Neural progenitor cell (in vitro differentiated cells): Measurements from ENCODE around the gene RAB24. TPM values are rescaled to one million over a fixed set of nuclear protein-coding genes. Genes with fewer than 3 reads are reported as not detected.

Experiments
- DNase-seq: peaks from one replicate; pipeline ENCODE4 v3.0.0-alpha.2; 2016; ENCODE audit warnings: low spot score
- H2AFZ ChIP-seq: fragments of 200-600 bp; sonication (generic); replicated peaks from 2 replicates; pipeline ENCODE4 v1.6.1; 2016; ENCODE audit warnings: antibody characterized with exemption
- H3F3A ChIP-seq: fragments of 200-600 bp; sonication (generic); 2 replicates; pipeline ENCODE4 v1.6.1; 2016; ENCODE audit warnings: antibody characterized with exemption, low read depth
- H3K27ac ChIP-seq: fragments of 200-600 bp; sonication (generic); 2 replicates; pipeline ENCODE4 v1.5.1; 2016; ENCODE audit warnings: mild to moderate bottlenecking
- H3K27me3 ChIP-seq: fragments of 200-600 bp; sonication (generic); 2 replicates; pipeline ENCODE4 v1.6.1; 2016; ENCODE audit warnings: mild to moderate bottlenecking, moderate library complexity
- H3K36me3 ChIP-seq: fragments of 200-600 bp; sonication (generic); 2 replicates; pipeline ENCODE4 v1.5.1; 2016
- H3K4me1 ChIP-seq: fragments of 200-600 bp; sonication (generic); 2 replicates; pipeline ENCODE4 v1.6.1; 2016; ENCODE audit warnings: mixed run types
- H3K4me2 ChIP-seq: fragments of 200-600 bp; sonication (generic); 2 replicates; pipeline ENCODE4 v1.6.1; 2016
- H3K4me3 ChIP-seq: fragments of 200-600 bp; sonication (generic); 2 replicates; pipeline ENCODE4 v1.5.1; 2016
- H3K79me2 ChIP-seq: fragments of 200-600 bp; sonication (generic); 2 replicates; pipeline ENCODE4 v1.6.1; 2016; ENCODE audit warnings: low read depth
- H3K9ac ChIP-seq: fragments of 200-600 bp; sonication (generic); 2 replicates; pipeline ENCODE4 v1.6.1; 2016
- H3K9me3 ChIP-seq: fragments of 200-600 bp; sonication (generic); 2 replicates; pipeline ENCODE4 v1.5.1; 2016; ENCODE audit warnings: low read depth
- H4K20me1 ChIP-seq: fragments of 200-600 bp; sonication (generic); 2 replicates; pipeline ENCODE4 v1.6.1; 2016; ENCODE audit warnings: low read depth
- H3K27ac Mint-ChIP-seq: 3 replicates; pipeline ENCODE4 v1.8.0; 2021; ENCODE audit warnings: mixed read lengths
- H3K27me3 Mint-ChIP-seq: 2 replicates; pipeline ENCODE4 v1.8.0; 2022; ENCODE audit warnings: low read depth, mild to moderate bottlenecking, inconsistent platforms, moderate library complexity, mixed read lengths; ENCODE audit not compliant: insufficient read depth
- H3K36me3 Mint-ChIP-seq: 3 replicates; pipeline ENCODE4 v1.8.0; 2021; ENCODE audit warnings: mixed read lengths
- H3K4me1 Mint-ChIP-seq: 3 replicates; pipeline ENCODE4 v1.8.0; 2021; ENCODE audit warnings: mixed read lengths
- H3K4me3 Mint-ChIP-seq: 3 replicates; pipeline ENCODE4 v1.8.0; 2021; ENCODE audit warnings: mild to moderate bottlenecking, moderate library complexity, mixed read lengths
- H3K9me3 Mint-ChIP-seq: 3 replicates; pipeline ENCODE4 v1.8.0; 2020; ENCODE audit warnings: mixed read lengths
- EZH2 ChIP-seq: fragments of 200-600 bp; sonication (generic); IDR thresholded peaks from 2 replicates; pipeline ENCODE4 v1.6.1; 2017; ENCODE audit warnings: antibody characterized with exemption, mild to moderate bottlenecking, moderate library complexity
- EZH2phosphoT487 ChIP-seq: fragments of 200-600 bp; sonication (generic); IDR thresholded peaks from 2 replicates; pipeline ENCODE4 v1.6.1; 2017; ENCODE audit warnings: antibody characterized with exemption
- total RNA-seq: library from RNA; depleted of rRNA; stranded (reverse); fragments of >200 nt; gene quantifications from 2 replicates; pipeline ENCODE4 v1.2.3, GENCODE V29; 2015; ENCODE audit warnings: low replicate concordance
- TF ChIP-seq, protein P1 (sequence below): fragments of 200-600 bp; sonication (generic); IDR thresholded peaks from 2 replicates; pipeline ENCODE4 v1.5.1; 2017; ENCODE audit warnings: antibody characterized with exemption, mild to moderate bottlenecking

RAB24 gene
- total RNA-seq, 1 donor from 2014 or later: 4.3 TPM

GRCh38 chr5:177328545-177329231 lies 25.2 kb upstream of the RAB24 start:
- H3F3A ChIP-seq: no peaks in the 10 kb centered on the region
- H3K4me3 Mint-ChIP-seq: no peak overlapping the region
- H3K79me2 ChIP-seq: no peaks in the 10 kb centered on the region
- H3K36me3 ChIP-seq: no peaks in the 10 kb centered on the region
- peak overlapping the region; percentile 35 for H3K27ac Mint-ChIP-seq
- H3K4me3 ChIP-seq: no peak overlapping the region
- no peaks in the 10 kb centered on the region for H3K9me3 Mint-ChIP-seq
- H3K27me3 ChIP-seq: no peaks in the 10 kb centered on the region
- DNase-seq: no peak
- TF ChIP-seq EZH2: no peak
- no peaks in the 10 kb centered on the region for H3K4me1 ChIP-seq
- no peak overlapping the region for H3K4me2 ChIP-seq
- no peak overlapping the region for H3K9ac ChIP-seq
- peaks cover 7% of the 10 kb centered on the region for H3K4me1 Mint-ChIP-seq
- no peaks in the 10 kb centered on the region for H3K9me3 ChIP-seq
- no peak overlapping the region for H3K27ac ChIP-seq
- peaks cover 5% of the 10 kb centered on the region for H3K27me3 Mint-ChIP-seq
- peaks cover 3% of the 10 kb centered on the region for H4K20me1 ChIP-seq
- no peak overlapping the region for H2AFZ ChIP-seq
- H3K36me3 Mint-ChIP-seq: peaks cover 12% of the 10 kb centered on the region

DNA sequence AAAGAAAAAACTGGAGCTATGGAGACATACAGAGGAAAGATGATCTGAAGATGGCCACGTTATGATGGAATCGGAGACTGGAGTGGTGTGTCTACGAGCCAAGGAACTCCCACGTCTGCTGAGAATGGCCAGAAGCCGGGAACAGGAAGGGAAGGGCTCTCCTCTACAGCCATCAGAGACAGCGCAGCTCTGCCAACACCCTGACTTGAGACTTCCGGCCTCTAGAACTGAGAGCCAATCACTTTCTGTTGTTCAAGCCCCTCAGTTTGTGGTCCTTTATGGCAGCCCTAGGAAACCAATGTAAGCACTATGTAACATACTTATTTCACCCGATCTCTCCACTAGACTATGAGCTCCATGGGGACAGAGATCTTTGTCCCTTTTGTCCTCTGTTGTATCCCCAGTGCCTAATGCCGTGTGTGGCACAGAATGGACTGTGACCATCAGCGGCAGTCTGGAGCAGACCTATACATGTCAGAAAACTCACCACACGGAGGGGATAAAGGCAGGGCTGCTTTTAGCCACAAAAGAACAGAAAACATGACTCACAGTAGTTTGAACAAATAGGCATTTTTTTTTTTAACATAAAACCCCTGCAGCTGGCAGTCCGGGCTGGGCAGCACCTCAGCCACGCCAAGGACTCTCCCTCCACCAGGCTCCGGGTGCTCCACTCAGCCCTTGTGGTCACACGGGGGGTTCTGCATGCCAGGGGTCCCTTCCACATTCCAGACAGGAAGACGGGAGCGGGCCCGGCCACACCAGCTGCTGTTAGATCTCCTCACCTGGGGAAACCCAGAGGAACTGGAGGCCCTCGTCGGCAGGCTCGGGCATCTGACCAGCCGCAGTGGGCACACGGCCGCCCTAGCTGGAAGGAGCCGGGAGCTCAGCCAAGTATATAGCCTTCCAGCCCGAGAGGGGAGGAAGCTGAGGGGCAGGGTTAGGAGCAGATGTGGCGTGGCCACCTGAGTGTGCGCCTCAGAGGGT lies 24.3 kb upstream of the RAB24 start:
- Histone ChIP-seq H3K79me2 (no peaks in the 10 kb centered on the region), H4K20me1 (peaks cover 3% of the 10 kb centered on the region), H3K9ac (no peak overlapping the region), H3K4me1 (no peaks in the 10 kb centered on the region), H3K9me3 (no peaks in the 10 kb centered on the region), H3F3A (no peaks in the 10 kb centered on the region), H3K27ac (no peak overlapping the region), H3K4me2 (no peak overlapping the region), H3K27me3 (no peaks in the 10 kb centered on the region), H3K36me3 (no peaks in the 10 kb centered on the region), H2AFZ (no peak overlapping the region), H3K4me3 (no peak overlapping the region)
- Mint-ChIP-seq H3K27ac (peak overlapping the region; percentile 12), H3K9me3 (no peaks in the 10 kb centered on the region), H3K4me1 (peaks cover 7% of the 10 kb centered on the region), H3K36me3 (peaks cover 9% of the 10 kb centered on the region), H3K27me3 (peaks cover 5% of the 10 kb centered on the region), H3K4me3 (no peak overlapping the region)
- DNase-seq: no peak
- TF ChIP-seq, protein P1, sequence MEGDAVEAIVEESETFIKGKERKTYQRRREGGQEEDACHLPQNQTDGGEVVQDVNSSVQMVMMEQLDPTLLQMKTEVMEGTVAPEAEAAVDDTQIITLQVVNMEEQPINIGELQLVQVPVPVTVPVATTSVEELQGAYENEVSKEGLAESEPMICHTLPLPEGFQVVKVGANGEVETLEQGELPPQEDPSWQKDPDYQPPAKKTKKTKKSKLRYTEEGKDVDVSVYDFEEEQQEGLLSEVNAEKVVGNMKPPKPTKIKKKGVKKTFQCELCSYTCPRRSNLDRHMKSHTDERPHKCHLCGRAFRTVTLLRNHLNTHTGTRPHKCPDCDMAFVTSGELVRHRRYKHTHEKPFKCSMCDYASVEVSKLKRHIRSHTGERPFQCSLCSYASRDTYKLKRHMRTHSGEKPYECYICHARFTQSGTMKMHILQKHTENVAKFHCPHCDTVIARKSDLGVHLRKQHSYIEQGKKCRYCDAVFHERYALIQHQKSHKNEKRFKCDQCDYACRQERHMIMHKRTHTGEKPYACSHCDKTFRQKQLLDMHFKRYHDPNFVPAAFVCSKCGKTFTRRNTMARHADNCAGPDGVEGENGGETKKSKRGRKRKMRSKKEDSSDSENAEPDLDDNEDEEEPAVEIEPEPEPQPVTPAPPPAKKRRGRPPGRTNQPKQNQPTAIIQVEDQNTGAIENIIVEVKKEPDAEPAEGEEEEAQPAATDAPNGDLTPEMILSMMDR: no peak
- TF ChIP-seq EZH2phosphoT487 (no peak), EZH2 (no peak)

DNA sequence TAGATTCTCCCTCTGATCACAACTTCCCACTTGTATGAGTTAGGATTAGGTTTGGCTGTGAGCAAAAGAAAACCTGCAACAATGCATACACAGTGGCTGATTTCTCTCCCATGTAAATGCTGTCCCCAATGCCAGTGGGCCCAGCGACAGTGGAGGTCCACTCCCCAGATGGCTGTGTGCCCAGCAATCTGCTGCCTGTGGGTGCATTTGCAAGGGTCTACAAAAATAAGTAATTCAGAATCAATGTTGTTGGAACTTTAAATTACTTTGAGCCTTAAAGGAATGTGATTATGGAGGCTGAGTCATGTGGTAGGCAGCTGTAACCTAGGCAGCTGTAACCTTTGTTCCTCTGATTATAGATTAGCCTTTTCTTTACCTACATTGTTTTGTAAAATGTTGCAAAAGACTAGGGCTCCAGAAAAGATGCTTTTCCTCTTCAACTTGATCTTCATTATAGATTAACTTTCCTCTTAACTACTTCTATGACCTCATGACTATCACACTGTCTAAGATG lies 22.4 kb upstream of the RAB24 start:
- no peak overlapping the region for H2AFZ ChIP-seq
- H3K27me3 Mint-ChIP-seq: peaks cover 5% of the 10 kb centered on the region
- no peaks in the 10 kb centered on the region for H3K9me3 ChIP-seq
- peaks cover 3% of the 10 kb centered on the region for H3K9me3 Mint-ChIP-seq
- H3K27me3 ChIP-seq: no peaks in the 10 kb centered on the region
- peaks cover 3% of the 10 kb centered on the region for H4K20me1 ChIP-seq
- TF ChIP-seq EZH2: no peak
- no peak overlapping the region for H3K4me3 ChIP-seq
- H3K36me3 ChIP-seq: no peaks in the 10 kb centered on the region
- no peak overlapping the region for H3K27ac ChIP-seq
- no peaks in the 10 kb centered on the region for H3F3A ChIP-seq
- no peaks in the 10 kb centered on the region for H3K4me1 ChIP-seq
- no peak overlapping the region for H3K9ac ChIP-seq
- no peaks in the 10 kb centered on the region for H3K79me2 ChIP-seq
- peak overlapping the region; percentile 23 for H3K27ac Mint-ChIP-seq
- no peak overlapping the region for H3K4me2 ChIP-seq
- DNase-seq: no peak
- H3K4me1 Mint-ChIP-seq: peaks cover 7% of the 10 kb centered on the region
- peaks cover 12% of the 10 kb centered on the region for H3K36me3 Mint-ChIP-seq
- no peak overlapping the region for H3K4me3 Mint-ChIP-seq

DNA sequence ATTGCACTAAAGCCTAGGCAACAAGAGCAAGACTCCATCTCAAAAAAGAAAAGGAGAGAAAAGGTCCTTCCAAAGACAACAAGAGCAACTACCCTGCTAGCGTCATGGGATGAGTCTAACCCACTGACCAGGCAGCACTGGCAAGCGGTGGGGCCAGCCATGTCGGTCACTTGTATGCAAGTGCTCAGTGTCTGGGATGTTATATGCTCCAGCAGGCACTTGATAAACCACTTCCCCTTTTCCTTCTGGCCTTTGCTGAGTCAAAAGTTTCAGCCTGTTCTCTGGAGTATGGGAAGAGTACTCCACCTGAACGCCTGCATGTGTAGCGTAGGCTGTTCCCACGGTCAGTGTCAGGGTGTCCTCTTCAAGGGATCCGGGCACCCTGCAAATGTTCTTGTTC lies 17.4 kb upstream of the RAB24 start:
- Mint-ChIP-seq H3K9me3 (peaks cover 7% of the 10 kb centered on the region), H3K27me3 (peaks cover 5% of the 10 kb centered on the region), H3K27ac (no peak overlapping the region), H3K4me1 (peaks cover 7% of the 10 kb centered on the region), H3K36me3 (peaks cover 7% of the 10 kb centered on the region), H3K4me3 (no peak overlapping the region)
- Histone ChIP-seq H3K4me1 (no peaks in the 10 kb centered on the region), H3K9ac (no peak overlapping the region), H3K4me3 (no peak overlapping the region), H4K20me1 (no peaks in the 10 kb centered on the region), H3K9me3 (no peaks in the 10 kb centered on the region), H3K79me2 (no peaks in the 10 kb centered on the region), H3K36me3 (no peaks in the 10 kb centered on the region), H2AFZ (no peak overlapping the region), H3K4me2 (no peak overlapping the region), H3K27me3 (no peaks in the 10 kb centered on the region), H3F3A (no peaks in the 10 kb centered on the region), H3K27ac (no peak overlapping the region)
- TF ChIP-seq EZH2phosphoT487 (no peak), EZH2 (no peak)
- TF ChIP-seq, protein P1: no peak
- no peak for DNase-seq
